Measurements from ENCODE around the gene DPEP2.
"Not testable (repeated sequence)": the region's sequence is repeated elsewhere in the genome, so short reads cannot be mapped to it uniquely, and the experiment has no call there.

DPEP2 gene

GRCh38 chr16:68005211-68005610 is 5.9 kb upstream of the DPEP2 start:
- no peak for DNase-seq

DNA sequence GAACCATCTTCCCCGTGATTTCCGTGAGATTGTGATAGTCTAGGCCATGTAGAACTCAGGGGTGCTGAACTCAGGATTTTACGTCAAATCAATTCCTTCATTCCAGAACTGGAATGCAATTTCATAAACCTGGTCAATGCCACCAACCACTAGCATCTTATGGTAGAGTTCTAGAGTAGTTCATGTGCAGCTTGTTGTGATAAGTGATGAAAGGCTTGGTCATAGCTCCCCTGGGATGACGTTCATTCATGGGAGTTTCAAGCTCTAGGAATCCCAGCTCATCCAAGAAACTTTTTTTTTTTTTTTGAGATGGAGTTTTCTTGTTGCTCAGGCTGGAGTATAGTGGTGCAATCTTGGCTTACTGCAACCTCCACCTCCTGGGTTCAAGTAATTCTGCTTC is 3.7 kb upstream of the DPEP2 start:
- DNase-seq, result no peak

DNA sequence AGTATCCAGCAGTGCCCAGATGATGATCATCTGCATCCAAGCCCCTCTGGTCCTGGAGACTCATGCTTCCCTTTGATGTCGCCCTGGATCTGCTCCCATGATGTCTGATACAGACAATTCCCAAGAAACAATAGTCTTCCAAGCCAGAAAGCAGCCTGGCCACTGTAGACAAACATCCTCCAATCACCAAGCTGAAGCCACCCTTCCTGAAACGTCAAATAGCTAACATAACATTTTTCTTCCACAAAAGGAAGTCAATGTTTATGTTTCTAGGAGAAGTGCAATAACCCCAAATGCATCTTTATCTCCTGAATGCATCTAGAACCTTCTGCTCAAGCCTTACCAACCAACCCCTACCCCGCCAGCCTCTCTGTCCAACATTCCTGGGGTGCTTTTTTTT is 1.2 kb upstream of the DPEP2 start:
- DNase-seq, result no peak

DNA sequence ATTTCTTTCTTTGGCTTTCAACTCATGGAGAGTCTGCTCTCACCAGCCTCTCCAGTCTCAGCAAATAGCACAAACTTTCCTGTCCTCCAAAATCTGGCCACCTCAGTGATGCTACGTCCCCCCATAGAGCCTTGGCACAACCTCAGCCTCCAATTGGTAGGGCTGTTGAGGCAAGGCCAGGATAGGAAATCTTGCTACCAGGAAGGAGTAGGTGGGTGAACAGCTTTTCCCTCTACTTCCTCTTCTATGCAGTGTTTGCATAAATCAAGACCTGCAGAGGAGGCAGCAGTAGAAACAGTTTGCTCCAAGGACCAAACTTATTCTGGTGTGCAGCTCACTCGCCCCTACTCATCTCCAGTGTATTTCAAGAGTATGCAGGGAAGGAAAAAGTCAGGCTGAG is 701 bp upstream of the DPEP2 start:
- DNase-seq, result no peak

GRCh38 chr16:67998231-67998778 is 979 bp downstream of the DPEP2 start:
- DNase-seq, result not testable (repeated sequence)

- DNase-seq, result no peak
Measured at GRCh38 chr16:67996666-67997065, 2.6 kb downstream of the DPEP2 start.

DNA sequence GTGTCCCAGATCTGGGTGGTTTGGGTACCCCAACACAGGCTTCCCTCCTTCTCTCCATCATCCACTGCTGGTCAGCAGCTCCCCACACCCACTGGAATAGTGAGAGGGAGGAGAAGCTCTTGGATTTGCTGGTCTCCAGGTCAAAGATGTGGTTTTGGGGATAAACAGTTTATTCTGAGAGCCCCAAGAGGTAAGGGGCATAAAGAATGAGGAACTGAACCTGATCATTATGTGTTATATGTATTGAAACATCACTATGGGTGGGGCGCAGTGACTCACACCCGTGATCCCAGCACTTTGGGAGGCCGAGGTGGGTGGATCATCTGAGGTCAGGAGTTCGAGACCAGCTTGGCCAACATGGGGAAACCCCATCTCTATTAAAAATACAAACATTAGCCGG is 3.9 kb downstream of the DPEP2 start:
- DNase-seq, result no peak

- DNase-seq, result not testable (repeated sequence)
Measured at GRCh38 chr16:67994040-67994408, 5.3 kb downstream of the DPEP2 start.

DNA sequence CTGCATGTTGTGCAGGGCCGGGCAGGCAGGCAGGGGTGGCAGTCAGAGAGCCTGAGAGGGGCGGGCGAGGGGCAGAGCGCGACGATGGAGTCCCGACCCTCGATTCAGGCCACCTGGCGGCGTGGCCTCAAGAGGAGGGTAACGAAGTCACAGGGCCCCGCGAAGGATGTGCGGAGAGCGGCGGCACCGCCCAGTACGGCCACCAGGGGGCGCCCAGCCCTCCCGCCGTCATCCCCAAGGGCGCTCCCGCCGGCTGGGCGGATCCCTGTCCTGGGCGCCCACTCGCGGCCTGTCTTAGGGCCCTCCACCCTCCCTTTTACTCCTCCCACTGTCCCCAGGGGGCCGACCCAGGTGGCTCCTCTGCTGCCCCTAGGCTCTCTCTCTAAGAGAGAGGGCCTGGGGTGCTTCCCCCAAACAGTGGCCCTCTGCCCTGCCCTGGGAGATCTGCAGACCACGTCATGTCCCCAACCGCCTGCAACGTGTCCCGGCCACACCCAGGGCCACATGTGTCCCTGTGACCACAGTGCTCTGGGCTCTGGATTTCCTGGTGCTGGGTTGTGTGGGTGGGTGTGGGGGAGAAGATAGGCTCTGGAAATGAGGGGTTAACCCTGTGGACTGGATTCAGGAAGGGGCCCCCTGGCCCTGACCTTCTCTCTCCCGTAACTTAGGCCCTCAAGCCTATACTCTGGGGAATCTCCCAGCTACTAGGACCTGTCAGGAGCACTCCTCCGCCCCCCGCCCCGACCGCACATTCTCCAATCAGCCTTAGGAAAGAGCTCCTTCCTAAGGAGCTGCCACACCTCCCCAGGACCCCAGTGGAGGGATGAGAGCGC is 5.9 kb downstream of the DPEP2 start:
- DNase-seq, result peak; percentile 51

- no peak for DNase-seq
Measured at GRCh38 chr16:67992661-67993206, 6.5 kb downstream of the DPEP2 start.

DNA sequence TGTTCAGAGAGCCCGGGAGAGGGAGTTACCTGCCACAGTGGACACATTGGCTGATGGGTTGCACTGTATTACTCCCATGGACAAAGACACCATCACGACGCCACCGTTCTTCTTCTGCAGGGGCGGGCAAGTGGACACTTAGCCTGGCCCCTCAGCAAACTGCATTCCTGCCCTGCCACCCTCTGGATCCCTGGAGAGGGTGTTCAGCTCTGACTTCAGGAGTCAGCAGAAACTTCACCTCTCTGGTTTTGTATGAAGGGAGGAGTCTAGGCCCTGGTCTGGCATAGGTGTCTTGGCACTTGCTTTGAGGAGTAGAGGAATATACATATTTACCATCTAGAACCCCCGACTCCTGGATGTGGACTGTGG is 9.3 kb downstream of the DPEP2 start:
- no peak for DNase-seq

DNA sequence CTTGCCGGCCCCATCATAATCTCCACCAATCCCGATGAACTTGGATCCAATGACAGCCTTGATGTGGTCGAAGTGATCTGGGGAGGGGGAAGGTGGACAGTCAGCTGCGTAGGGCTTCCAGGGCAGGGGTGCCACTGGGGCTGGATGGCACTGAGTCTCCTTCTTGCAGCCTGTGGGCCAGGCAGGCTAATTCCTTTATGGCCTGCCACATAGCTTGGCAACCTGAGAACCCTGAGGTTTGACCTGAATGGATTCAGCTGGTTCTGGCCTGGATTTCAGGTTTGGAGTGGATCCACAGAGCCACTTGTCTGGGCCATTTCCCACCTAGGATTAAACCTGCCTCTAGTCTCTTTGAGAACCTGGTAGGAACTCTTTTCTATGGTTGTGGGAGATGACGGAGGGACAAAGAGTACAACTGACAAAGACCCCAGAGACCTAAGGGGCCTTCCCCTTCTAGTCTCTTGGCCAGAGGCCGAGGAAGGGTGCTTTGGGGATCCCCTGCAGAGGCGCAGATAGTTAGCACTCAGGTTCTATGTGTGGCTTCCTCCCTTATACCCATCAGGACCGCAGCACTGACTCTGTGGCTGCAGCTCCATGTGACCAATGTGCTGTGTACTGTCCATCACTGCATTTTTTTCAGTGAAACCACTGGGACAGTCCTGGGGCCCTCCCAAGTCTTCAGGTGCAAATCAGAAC is 9.8 kb downstream of the DPEP2 start:
- DNase-seq, result no peak

GRCh38 chr16:67988675-67989074 is 10.6 kb downstream of the DPEP2 start:
- no peak for DNase-seq

DNA sequence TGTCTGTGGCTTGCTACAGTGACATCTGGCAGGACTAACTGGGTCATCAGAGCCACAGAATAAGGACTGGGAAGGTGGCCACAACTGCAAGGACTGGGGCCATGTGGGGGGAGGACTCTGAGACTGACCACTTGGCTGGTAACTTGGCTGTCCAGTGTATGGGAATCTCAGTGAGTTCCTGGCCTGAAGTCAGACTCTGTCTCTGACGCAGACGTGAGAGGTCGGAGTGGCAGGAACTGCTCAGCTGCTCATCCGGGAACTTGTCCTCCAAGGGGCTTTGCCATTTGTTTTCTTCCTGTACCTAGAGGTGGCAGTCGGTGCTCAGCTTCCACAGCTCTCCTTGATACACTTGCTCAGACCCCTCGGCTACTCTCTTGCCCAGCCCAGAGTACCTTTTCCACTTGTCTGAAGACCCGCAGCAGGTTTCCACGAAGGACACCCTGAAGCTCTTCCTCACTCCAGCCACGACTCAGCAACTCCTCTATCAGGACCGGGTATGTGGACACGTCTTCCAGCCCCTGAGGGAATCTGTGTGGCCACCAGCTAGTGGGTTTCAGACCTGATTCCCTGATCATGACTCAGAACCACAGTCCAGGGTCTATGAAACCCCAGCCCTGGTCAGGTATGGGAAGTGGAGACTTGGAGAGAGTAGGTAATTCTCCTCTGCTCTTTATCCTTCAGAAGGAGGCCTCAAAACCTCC is 11.7 kb downstream of the DPEP2 start:
- DNase-seq, result no peak

GRCh38 chr16:67986949-67987348 is 12.3 kb downstream of the DPEP2 start:
- no peak for DNase-seq

GRCh38 chr16:67982011-67982696 is 17.1 kb downstream of the DPEP2 start:
- DNase-seq, result no peak

GRCh38 chr16:67979955-67980678 is 19.2 kb downstream of the DPEP2 start, which contains the start of gene DPEP3:
DPEP3 (minus strand) TSS chr16:67980499; CDS start chr16:67980380, 119 bp downstream.
- DNase-seq, result no peak

GRCh38 chr16:67977469-67978227 is 21.6 kb downstream of the DPEP2 start:
- DNase-seq, result no peak

DNA sequence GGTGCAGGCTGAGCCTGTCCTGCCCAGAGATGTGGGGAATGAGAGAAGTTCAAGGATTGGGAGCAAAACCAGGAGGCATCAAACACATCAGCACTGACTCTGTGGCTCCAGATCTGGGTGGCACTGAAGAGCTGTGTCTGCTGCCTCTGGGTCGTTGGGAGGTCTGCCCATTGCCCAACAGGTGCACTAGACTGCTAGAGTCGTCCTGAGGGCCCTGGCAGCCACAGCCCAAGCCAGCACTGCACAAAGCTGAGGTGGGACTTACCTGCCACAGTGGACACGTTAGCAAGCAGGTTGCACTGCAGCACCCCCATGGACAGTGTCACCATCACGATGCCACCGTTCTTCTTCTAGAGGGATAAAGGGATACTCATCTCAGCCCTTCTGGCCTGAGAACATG is 22.3 kb downstream of the DPEP2 start:
- no peak for DNase-seq

GRCh38 chr16:67976205-67976604 is 23.1 kb downstream of the DPEP2 start:
- no peak for DNase-seq

All from NCI-H2107 (cell line).